ENCODE data around the gene SPIRE2. TPM values are rescaled to one million over a fixed set of nuclear protein-coding genes. Genes with fewer than 3 reads are reported as not detected.
"Not testable (repeated sequence)": the region's sequence is repeated elsewhere in the genome, so short reads cannot be mapped to it uniquely, and the experiment has no call there.

The SPIRE2 gene
- total RNA-seq, 1 donor from 2014 or later, result 1.4 TPM

DNA sequence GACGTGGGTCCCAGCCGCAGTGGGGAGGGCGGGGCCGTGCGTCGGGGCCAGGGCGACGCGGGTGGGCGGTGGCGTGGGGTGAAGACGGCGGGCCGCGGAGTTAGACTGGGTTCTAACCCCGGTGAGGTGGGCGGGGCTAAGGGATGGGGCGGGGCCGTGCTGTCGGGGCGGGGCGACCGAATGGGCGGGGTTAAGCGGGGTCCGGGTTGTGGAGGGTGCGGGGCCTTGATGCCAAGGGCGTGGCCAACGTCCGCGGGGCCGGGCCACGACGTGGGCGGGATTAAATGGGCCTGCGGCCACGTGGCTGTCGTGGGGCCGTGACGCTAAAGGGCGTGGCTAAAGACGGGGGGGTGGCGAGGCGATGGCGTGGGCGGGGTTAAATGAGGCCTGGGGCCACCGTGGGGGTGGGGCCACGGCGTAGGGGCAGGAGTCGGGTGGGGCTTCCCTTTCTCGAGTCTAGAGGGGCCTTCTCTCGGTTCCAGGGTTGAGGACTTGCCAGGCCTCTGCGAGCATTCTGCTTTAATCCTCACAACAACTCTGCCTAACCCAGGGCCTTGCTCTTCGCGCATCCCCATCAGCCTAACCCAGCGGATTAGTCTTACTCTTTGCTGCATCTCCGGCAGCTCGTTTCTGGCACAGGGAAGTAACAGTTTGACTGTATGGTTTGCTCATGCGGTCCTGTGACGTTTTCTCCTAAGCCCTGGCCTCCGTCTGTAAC, 45.9 kb downstream of the SPIRE2 start:
- TF ChIP-seq, protein P1, sequence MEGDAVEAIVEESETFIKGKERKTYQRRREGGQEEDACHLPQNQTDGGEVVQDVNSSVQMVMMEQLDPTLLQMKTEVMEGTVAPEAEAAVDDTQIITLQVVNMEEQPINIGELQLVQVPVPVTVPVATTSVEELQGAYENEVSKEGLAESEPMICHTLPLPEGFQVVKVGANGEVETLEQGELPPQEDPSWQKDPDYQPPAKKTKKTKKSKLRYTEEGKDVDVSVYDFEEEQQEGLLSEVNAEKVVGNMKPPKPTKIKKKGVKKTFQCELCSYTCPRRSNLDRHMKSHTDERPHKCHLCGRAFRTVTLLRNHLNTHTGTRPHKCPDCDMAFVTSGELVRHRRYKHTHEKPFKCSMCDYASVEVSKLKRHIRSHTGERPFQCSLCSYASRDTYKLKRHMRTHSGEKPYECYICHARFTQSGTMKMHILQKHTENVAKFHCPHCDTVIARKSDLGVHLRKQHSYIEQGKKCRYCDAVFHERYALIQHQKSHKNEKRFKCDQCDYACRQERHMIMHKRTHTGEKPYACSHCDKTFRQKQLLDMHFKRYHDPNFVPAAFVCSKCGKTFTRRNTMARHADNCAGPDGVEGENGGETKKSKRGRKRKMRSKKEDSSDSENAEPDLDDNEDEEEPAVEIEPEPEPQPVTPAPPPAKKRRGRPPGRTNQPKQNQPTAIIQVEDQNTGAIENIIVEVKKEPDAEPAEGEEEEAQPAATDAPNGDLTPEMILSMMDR (IDR thresholded peaks at IDR 0.05), result no peak
- peaks cover 17% of the 10 kb centered on the region for H3K4me1 Mint-ChIP-seq (ENCODE audit: low read depth)
- H3K36me3 Mint-ChIP-seq (ENCODE audit: low read depth), result peaks cover 2% of the 10 kb centered on the region
- H3K4me3 Mint-ChIP-seq (ENCODE audit: unreplicated experiment), result peak overlapping the region; percentile 87
- H3K27ac Mint-ChIP-seq (ENCODE audit: unreplicated experiment), result peak overlapping the region; percentile 99
- no peaks in the 10 kb centered on the region for H3K9me3 Mint-ChIP-seq (ENCODE audit: low read depth)
- no peaks in the 10 kb centered on the region for H3K27me3 Mint-ChIP-seq (ENCODE audit: low read depth)
- no peak for DNase-seq (ENCODE audit: low spot score)

DNA sequence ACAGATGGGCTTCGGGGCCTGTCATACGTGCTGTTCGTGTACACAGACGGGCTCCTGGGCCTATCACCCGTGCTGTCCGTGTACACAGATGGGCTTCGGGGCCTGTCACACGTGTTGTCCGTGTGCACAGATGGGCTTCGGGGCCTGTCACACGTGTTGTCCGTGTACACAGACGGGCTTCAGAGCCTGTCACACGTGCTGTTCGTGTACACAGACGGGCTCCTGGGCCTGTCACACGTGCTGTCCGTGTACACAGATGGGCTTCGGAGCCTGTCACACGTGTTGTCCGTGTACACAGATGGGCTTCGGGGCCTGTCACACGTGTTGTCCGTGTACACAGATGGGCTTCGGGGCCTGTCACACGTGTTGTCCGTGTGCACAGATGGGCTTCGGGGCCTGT, 50.8 kb downstream of the SPIRE2 start:
- H3K4me3 Mint-ChIP-seq (ENCODE audit: unreplicated experiment); H3K9me3 Mint-ChIP-seq (ENCODE audit: low read depth); H3K27me3 Mint-ChIP-seq (ENCODE audit: low read depth); H3K27ac Mint-ChIP-seq (ENCODE audit: unreplicated experiment); DNase-seq (ENCODE audit: low spot score): not testable (repeated sequence)
- H3K36me3 Mint-ChIP-seq (ENCODE audit: low read depth), result peaks cover 14% of the 10 kb centered on the region
- peaks cover 12% of the 10 kb centered on the region for H3K4me1 Mint-ChIP-seq (ENCODE audit: low read depth)

DNA sequence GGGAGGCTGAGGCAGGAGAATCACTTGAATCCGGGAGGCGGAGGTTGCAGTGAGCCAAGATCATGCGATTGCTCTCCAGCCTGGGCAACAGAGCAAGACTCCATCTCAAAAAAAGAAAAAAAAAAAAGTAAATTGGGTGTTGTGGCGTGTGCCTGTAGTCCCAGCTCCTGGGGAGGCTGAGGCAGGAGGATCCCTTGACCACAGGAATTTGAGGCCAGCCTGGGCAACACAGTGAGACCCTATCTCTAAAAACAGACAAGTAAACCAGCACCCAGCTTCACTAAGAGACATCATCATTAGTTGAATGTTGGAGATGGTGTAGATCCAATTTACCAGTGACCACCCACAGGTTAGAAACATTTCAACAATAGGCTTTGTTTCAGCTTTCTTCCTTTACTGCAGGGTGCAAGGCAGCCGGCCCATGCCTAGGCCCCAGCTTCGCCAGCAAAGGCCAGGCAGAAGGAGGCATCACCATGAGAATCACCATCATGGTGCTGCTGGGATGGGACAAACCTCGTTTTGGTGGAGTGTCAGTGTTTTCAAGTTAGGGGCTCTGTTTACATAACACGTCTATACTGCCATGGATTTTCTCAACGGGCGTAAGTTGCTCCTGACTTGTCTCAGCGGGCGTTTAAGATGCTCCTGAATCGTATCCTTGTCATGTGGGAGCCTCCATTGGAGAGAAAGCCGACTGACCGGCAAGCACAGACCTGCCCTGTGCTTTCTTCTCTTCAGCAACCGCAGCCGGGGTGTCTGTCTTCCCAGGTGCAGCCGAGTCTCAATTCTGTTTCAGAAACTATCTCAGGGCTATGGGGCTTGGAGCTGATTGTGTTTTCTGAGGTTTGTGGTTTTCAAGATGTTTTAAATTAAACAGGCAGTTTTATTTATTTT, 52.4 kb downstream of the SPIRE2 start:
- DNase-seq (ENCODE audit: low spot score), result no peak
- Mint-ChIP-seq H3K4me1 (ENCODE audit: low read depth) (no peaks in the 10 kb centered on the region), H3K36me3 (ENCODE audit: low read depth) (peaks cover 21% of the 10 kb centered on the region), H3K27ac (ENCODE audit: unreplicated experiment) (no peak overlapping the region), H3K4me3 (ENCODE audit: unreplicated experiment) (no peak overlapping the region), H3K27me3 (ENCODE audit: low read depth) (no peaks in the 10 kb centered on the region), H3K9me3 (ENCODE audit: low read depth) (no peaks in the 10 kb centered on the region)
- TF ChIP-seq, protein P1 (IDR thresholded peaks at IDR 0.05), result no peak

DNA sequence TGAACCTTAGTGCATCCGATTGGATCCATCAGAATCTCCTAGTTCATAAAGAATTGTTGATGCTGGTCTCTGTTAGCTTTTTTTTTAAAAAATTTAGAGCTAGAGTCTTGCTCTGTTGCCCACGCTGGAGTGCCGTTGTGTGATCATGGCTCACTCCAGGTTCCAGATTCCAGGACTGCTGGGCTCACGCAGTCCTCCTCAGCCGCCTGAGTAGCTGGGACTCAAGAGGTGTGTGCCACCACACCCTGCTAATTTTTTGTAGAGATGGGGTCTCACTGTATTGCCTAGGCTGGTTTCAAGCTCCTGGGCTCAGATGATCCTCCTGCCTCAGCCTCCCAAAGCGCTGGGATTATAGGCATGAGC, 53.1 kb downstream of the SPIRE2 start:
- Mint-ChIP-seq H3K4me1 (ENCODE audit: low read depth) (no peaks in the 10 kb centered on the region), H3K27ac (ENCODE audit: unreplicated experiment) (no peak overlapping the region), H3K4me3 (ENCODE audit: unreplicated experiment) (no peak overlapping the region), H3K9me3 (ENCODE audit: low read depth) (no peaks in the 10 kb centered on the region), H3K27me3 (ENCODE audit: low read depth) (no peaks in the 10 kb centered on the region), H3K36me3 (ENCODE audit: low read depth) (peaks cover 21% of the 10 kb centered on the region)
- DNase-seq (ENCODE audit: low spot score), result no peak
- TF ChIP-seq, protein P1 (IDR thresholded peaks at IDR 0.05), result no peak

DNA sequence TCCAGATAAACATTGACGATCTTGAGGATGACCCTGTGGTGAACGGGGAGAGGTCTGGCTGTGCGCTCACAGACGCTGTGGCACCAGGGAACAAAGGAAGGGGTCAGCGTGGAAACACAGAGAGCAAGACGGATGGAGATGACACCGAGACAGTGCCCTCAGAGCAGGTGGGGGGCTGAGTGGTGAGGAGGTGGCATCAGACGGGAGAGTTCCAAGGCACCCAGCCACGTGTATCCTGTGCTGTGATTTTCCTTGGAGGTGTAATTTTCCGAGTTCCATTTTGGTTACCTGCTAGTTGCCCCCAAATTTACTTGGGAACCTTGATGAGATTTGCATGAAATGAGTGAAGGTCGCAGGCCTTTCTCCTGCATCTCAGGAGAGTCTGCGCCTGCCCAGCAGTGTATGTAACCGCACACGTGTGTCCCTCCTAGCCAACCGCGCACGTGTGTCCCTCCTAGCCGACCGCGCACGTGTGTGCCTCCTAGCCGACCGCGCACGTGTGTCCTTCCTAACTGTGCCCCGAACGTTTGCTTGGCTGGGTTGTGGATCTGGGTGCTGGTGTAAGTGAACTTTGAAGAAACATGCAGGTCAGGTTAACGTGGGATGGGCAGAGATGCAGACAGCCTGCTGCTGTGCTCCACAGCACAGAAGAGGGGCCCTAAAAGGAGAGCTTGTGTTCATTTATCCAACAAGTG, 55.2 kb downstream of the SPIRE2 start:
- H3K27me3 Mint-ChIP-seq (ENCODE audit: low read depth), result no peaks in the 10 kb centered on the region
- H3K4me1 Mint-ChIP-seq (ENCODE audit: low read depth), result no peaks in the 10 kb centered on the region
- H3K36me3 Mint-ChIP-seq (ENCODE audit: low read depth), result peaks cover 33% of the 10 kb centered on the region
- H3K9me3 Mint-ChIP-seq (ENCODE audit: low read depth), result no peaks in the 10 kb centered on the region
- DNase-seq (ENCODE audit: low spot score), result no peak
- H3K4me3 Mint-ChIP-seq (ENCODE audit: unreplicated experiment), result no peak overlapping the region
- H3K27ac Mint-ChIP-seq (ENCODE audit: unreplicated experiment), result no peak overlapping the region
- TF ChIP-seq, protein P1 (IDR thresholded peaks at IDR 0.05), result no peak

All from chondrocyte (in vitro differentiated cells).